MCF 10A (cell line): ENCODE measurements around the gene TBC1D26. TPM values are rescaled to one million over a fixed set of nuclear protein-coding genes. Genes with fewer than 3 reads are reported as not detected.

Experiments used
- total RNA-seq: library from RNA; stranded (reverse); gene quantifications from 2 replicates; pipeline ENCODE4 v1.2.3, GENCODE V29; 2022

The TBC1D26 gene
- total RNA-seq, 1 experiment from 2014 or later: not detected

Other genes with a start within 250 kb of the TBC1D26 start
- gene TVP23C, start 168.8 kb upstream of the TBC1D26 start, total RNA-seq: 26.7 and 39.8 TPM in 2 replicates
- 3.4 and 5.3 TPM in 2 replicates for gene FBXW10B, start 112.6 kb upstream of the TBC1D26 start, total RNA-seq
- 37.6 and 42.5 TPM in 2 replicates for gene TRIM16, start 48.0 kb upstream of the TBC1D26 start, total RNA-seq
- 24.3 and 25.7 TPM in 2 replicates for gene ZNF286A, start 32.5 kb upstream of the TBC1D26 start, total RNA-seq
- gene ADORA2B, start 212.8 kb downstream of the TBC1D26 start, total RNA-seq: 21.7 and 26.0 TPM in 2 replicates